OCI-LY7 (cell line): ENCODE results near the gene SMYD1.

ENCODE experiments used
- CTCF ChIP-seq: fragments of 200-600 bp; sonication (generic); conservative IDR thresholded peaks from 2 replicates; pipeline ENCODE4 v1.5.1; 2014; ENCODE audit warnings: mild to moderate bottlenecking, antibody characterized with exemption, low read length, moderate library complexity, mixed read lengths
- EZH2phosphoT487 ChIP-seq: fragments of 200-600 bp; sonication (generic); IDR thresholded peaks from 2 replicates; pipeline ENCODE4 v1.6.1; 2018; ENCODE audit warnings: low read depth, borderline replicate concordance, mild to moderate bottlenecking, mixed run types, antibody characterized with exemption, low read length, moderate library complexity, mixed read lengths

GRCh38 chr2:88085099-88085498 lies 17.5 kb downstream of the SMYD1 start:
- TF ChIP-seq CTCF = no peak
- TF ChIP-seq EZH2phosphoT487 = no peak
